GM06990 (cell line): ENCODE results near the gene SSBP2.
A peak's percentile ranks its signal among the peaks of the same experiment; 100 is the strongest.

ENCODE experiments used
- DNase-seq: peaks from one replicate; pipeline ENCODE4 v3.0.0-alpha.2; 2011; ENCODE audit not compliant: insufficient read length; ENCODE audit errors: extremely low read depth
- H3K27me3 ChIP-seq: replicated peaks from 2 replicates; pipeline ENCODE4 v1.6.0; 2011; ENCODE audit warnings: low read length; ENCODE audit not compliant: control insufficient read depth, insufficient read depth
- H3K36me3 ChIP-seq: 2 replicates; pipeline ENCODE4 v1.5.1; 2011; ENCODE audit warnings: low read length; ENCODE audit not compliant: control insufficient read depth, insufficient read depth
- H3K4me3 ChIP-seq: replicated peaks from 2 replicates; pipeline ENCODE4 v1.5.1; 2011; ENCODE audit warnings: low read depth, mild to moderate bottlenecking, control low read depth, low read length
- TF ChIP-seq, protein P1 (sequence below): IDR thresholded peaks from 2 replicates; pipeline ENCODE4 v1.5.1; 2011; ENCODE audit warnings: low read length, control low read depth, mild to moderate bottlenecking, inconsistent platforms; ENCODE audit not compliant: insufficient read depth, poor library complexity, severe bottlenecking

Gene SSBP2

DNA sequence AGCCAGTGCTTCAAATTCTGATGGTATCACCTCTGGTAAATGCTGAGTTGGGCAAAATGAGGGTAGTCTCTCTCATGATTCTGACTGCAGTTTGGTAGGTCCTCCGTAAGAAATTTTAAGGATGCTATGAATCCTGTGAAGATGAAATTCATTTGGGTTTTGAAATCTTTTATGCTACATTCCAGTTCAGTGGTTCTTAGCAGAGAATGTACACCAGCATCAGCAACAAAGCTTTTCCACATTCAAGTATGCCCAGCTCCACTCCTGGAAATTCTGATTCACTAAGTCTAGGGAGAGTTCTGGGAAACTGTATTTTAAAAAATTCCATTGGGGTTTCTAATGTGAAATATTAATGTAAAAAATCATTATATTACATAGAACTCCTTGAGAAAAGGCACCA is 323.3 kb downstream of the SSBP2 start:
- no peak overlapping the region for H3K4me3 ChIP-seq
- H3K27me3 ChIP-seq = no peaks in the 10 kb centered on the region
- DNase-seq = no peak
- no peaks in the 10 kb centered on the region for H3K36me3 ChIP-seq
- TF ChIP-seq, protein P1, sequence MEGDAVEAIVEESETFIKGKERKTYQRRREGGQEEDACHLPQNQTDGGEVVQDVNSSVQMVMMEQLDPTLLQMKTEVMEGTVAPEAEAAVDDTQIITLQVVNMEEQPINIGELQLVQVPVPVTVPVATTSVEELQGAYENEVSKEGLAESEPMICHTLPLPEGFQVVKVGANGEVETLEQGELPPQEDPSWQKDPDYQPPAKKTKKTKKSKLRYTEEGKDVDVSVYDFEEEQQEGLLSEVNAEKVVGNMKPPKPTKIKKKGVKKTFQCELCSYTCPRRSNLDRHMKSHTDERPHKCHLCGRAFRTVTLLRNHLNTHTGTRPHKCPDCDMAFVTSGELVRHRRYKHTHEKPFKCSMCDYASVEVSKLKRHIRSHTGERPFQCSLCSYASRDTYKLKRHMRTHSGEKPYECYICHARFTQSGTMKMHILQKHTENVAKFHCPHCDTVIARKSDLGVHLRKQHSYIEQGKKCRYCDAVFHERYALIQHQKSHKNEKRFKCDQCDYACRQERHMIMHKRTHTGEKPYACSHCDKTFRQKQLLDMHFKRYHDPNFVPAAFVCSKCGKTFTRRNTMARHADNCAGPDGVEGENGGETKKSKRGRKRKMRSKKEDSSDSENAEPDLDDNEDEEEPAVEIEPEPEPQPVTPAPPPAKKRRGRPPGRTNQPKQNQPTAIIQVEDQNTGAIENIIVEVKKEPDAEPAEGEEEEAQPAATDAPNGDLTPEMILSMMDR = no peak

DNA sequence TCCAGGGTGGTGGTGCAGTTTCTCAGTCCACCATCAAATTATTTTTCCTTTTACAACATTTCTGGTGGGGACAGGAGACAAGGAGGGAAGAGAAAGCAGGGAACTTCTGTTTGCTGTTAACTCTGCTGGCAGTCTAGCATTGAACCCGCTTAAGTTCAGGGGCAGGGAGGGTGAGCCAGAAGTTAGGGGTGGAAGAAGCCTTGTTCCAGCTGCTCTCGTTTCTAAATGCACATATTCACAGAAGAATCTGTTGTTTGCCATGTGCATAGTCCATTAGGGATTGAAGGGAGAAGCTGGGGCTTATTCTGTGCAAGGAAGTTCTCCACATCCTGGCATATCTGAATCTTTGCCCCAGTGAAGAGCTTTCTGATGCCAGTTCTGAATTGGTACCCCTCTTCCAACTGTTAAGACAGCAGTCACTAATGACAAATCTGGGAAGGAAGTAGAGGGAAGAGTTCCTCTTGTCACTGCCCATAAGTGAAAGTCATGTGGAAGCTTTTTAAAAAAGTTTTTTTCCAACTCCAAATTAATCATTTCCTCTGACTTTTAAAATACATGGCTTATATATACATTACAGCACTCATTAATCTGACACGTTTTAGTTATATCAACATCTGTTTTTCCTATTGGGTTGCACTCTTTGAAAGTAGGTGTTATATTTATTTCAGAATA is 324.4 kb downstream of the SSBP2 start:
- TF ChIP-seq, protein P1 = no peak
- Histone ChIP-seq H3K36me3 (no peaks in the 10 kb centered on the region), H3K4me3 (no peak overlapping the region), H3K27me3 (no peaks in the 10 kb centered on the region)
- no peak for DNase-seq

DNA sequence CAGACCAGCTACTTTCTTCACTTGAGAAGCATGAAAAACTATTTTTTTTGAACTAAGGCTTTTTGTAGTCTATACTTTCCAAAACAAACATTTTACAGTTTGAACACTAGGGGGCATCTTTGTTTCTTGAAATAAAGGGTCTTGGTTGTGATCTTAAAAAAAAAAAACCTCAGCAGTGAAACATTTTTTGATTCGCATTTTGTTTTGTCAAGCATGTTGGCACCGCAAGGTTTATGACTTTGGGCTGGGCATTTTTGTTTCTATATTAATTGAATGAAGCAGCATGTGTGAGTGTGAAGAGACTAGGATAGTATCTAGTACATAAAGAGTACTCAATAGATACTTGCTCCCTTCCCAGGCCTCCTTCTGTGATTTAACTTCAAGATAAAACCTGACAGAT is 325.3 kb downstream of the SSBP2 start:
- TF ChIP-seq, protein P1 = peak; percentile 48
- no peak overlapping the region for H3K4me3 ChIP-seq
- no peaks in the 10 kb centered on the region for H3K27me3 ChIP-seq
- peak; percentile 28 for DNase-seq
- no peaks in the 10 kb centered on the region for H3K36me3 ChIP-seq

DNA sequence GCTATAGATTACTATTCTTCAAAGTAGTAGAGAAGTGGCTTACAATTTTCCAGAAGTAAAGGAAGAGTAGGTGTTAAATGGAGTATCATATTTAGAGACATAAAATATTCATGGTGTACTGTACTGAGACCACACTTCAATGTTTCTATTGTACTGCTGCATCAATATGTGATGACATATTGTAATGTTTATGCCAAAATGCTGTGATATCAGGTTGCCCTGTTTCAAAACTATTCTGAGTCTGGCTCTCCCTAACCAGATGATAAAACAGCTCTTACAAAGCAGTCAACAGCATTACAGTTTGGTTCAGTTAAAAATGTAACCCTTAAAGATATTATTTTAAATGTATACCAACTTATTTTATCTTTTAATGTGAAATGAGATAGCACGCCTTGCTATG is 326.2 kb downstream of the SSBP2 start:
- no peaks in the 10 kb centered on the region for H3K36me3 ChIP-seq
- no peaks in the 10 kb centered on the region for H3K27me3 ChIP-seq
- DNase-seq = no peak
- TF ChIP-seq, protein P1 = no peak
- H3K4me3 ChIP-seq = no peak overlapping the region

DNA sequence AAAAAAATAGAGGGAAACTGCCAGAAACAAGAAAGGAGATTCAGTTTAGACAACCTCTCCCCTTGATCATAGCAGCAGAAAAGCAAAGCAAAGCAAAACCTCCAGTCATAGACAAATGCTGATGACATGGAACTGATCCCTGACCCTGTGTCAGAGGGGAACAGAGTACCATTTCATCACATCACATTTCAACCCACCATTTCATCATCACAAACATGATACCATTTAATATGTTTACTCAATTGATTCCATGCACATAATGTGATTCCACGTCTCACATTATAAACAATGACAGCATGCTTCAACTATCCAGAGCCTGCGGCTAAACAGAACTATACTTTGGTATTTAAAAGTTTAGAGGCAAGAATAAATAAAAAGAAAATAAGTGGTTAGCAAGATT is 328.2 kb downstream of the SSBP2 start:
- DNase-seq = no peak
- no peak overlapping the region for H3K4me3 ChIP-seq
- TF ChIP-seq, protein P1 = no peak
- H3K27me3 ChIP-seq = no peaks in the 10 kb centered on the region
- H3K36me3 ChIP-seq = peaks cover 2% of the 10 kb centered on the region; the same call in 1 of the 2 replicates
